ENCODE results near the gene SMPD4.

DNA sequence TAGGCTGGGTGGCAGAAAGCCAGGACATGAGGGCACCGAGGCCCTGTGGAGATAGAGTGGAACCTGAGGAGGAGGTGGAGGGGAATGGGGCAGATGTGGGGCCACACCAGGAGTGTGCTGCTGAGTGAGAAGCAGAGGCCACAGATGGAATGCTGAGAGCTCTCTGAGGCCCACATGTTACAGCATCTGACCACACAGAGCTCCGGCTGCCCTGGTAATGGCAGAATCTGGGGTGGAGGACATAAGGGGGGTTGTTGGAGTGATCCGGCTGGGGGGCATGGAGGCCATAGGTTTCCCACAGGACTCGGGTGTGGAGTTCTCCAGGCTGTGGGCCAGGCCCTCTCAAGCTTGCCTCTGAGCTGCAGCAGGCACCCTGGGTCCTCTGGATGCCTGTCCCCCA, 4.5 kb upstream of the SMPD4 start:
- TF ChIP-seq POLR2A (IDR thresholded peaks at IDR 0.05; ENCODE audit: low read depth, low read length) (no peak), POLR2AphosphoS5 (IDR thresholded peaks at IDR 0.05; ENCODE audit: insufficient read depth, low read depth, low read length) (no peak), FOS (IDR thresholded peaks at IDR 0.05; ENCODE audit: borderline replicate concordance, insufficient read depth, low read length) (no peak), JUN (IDR thresholded peaks at IDR 0.05; ENCODE audit: borderline replicate concordance, insufficient read depth, insufficient read length, low read depth) (no peak)
- TF ChIP-seq, protein P1, sequence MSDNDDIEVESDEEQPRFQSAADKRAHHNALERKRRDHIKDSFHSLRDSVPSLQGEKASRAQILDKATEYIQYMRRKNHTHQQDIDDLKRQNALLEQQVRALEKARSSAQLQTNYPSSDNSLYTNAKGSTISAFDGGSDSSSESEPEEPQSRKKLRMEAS (IDR thresholded peaks at IDR 0.05; ENCODE audit: insufficient read depth, insufficient read length) = no peak
- TF ChIP-seq, protein P2, sequence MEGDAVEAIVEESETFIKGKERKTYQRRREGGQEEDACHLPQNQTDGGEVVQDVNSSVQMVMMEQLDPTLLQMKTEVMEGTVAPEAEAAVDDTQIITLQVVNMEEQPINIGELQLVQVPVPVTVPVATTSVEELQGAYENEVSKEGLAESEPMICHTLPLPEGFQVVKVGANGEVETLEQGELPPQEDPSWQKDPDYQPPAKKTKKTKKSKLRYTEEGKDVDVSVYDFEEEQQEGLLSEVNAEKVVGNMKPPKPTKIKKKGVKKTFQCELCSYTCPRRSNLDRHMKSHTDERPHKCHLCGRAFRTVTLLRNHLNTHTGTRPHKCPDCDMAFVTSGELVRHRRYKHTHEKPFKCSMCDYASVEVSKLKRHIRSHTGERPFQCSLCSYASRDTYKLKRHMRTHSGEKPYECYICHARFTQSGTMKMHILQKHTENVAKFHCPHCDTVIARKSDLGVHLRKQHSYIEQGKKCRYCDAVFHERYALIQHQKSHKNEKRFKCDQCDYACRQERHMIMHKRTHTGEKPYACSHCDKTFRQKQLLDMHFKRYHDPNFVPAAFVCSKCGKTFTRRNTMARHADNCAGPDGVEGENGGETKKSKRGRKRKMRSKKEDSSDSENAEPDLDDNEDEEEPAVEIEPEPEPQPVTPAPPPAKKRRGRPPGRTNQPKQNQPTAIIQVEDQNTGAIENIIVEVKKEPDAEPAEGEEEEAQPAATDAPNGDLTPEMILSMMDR (IDR thresholded peaks at IDR 0.05; ENCODE audit: extremely low read depth in 1 of 2, insufficient read depth in 1 of 2, low read depth in 1 of 2, low read length in 2 of 2) = no peak
